ENCODE results near the gene NME7.

NME7 gene

DNA sequence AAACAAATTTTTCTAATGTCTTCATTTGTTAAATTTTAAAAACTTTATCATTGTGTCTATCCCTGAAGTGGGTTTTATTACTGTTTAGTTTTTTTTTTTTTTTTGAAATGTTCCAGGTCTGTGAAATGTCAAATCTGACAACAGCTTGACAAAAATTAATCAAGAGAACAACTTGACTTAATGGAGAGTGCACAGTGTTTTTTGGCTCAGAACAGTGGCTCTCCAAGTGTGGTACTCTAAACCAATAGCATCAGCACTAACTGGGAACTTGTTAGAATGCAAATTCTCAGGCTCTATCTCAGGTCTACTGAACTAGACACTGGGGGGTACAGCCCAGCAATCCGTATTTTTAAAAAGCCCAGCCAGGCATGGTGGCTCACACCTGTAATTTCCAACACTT, 211.9 kb downstream of the NME7 start:
- Histone ChIP-seq H3K27me3 (ENCODE audit: insufficient read depth, low read depth, severe bottlenecking) (no peaks in the 10 kb centered on the region), H3K9me3 (ENCODE audit: severe bottlenecking) (no peaks in the 10 kb centered on the region), H3K36me3 (no peaks in the 10 kb centered on the region), H3K27ac (no peak overlapping the region), H3K4me3 (ENCODE audit: low read depth, low read length) (no peak overlapping the region)
- DNase-seq = no peak
- TF ChIP-seq, protein P1, sequence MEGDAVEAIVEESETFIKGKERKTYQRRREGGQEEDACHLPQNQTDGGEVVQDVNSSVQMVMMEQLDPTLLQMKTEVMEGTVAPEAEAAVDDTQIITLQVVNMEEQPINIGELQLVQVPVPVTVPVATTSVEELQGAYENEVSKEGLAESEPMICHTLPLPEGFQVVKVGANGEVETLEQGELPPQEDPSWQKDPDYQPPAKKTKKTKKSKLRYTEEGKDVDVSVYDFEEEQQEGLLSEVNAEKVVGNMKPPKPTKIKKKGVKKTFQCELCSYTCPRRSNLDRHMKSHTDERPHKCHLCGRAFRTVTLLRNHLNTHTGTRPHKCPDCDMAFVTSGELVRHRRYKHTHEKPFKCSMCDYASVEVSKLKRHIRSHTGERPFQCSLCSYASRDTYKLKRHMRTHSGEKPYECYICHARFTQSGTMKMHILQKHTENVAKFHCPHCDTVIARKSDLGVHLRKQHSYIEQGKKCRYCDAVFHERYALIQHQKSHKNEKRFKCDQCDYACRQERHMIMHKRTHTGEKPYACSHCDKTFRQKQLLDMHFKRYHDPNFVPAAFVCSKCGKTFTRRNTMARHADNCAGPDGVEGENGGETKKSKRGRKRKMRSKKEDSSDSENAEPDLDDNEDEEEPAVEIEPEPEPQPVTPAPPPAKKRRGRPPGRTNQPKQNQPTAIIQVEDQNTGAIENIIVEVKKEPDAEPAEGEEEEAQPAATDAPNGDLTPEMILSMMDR (IDR thresholded peaks at IDR 0.05; ENCODE audit: low read depth, low read length) = no peak

DNA sequence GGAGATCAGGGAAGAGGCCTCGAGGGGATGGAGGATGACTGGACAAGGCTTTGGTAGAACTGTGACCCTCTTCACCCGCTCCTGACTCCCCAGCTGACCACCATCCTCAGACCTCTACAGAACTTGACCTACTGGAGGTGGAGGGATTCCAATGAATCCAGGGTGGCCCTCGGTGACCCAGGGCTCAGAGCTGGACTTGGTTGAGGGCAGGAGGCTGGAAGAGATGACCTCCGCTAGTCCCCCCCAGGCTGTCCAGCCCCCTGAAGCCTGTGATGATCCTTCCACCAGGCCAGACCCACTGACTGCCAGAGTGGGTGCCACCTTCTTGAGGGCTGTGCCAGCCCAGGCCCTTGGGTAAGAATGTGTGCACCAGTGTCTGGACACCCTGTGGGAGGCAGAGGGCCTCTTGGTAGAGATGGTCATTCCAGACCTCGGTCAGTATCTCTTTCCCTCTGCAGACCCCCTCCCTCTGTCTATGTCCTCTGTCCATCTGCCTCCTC, 216.2 kb downstream of the NME7 start:
- no peak for DNase-seq
- Histone ChIP-seq H3K9me3 (ENCODE audit: severe bottlenecking) (no peaks in the 10 kb centered on the region), H3K4me3 (ENCODE audit: low read depth, low read length) (no peak overlapping the region), H3K36me3 (no peaks in the 10 kb centered on the region), H3K27ac (no peak overlapping the region), H3K27me3 (ENCODE audit: insufficient read depth, low read depth, severe bottlenecking) (no peaks in the 10 kb centered on the region)
- TF ChIP-seq, protein P1 (IDR thresholded peaks at IDR 0.05; ENCODE audit: low read depth, low read length) = no peak

DNA sequence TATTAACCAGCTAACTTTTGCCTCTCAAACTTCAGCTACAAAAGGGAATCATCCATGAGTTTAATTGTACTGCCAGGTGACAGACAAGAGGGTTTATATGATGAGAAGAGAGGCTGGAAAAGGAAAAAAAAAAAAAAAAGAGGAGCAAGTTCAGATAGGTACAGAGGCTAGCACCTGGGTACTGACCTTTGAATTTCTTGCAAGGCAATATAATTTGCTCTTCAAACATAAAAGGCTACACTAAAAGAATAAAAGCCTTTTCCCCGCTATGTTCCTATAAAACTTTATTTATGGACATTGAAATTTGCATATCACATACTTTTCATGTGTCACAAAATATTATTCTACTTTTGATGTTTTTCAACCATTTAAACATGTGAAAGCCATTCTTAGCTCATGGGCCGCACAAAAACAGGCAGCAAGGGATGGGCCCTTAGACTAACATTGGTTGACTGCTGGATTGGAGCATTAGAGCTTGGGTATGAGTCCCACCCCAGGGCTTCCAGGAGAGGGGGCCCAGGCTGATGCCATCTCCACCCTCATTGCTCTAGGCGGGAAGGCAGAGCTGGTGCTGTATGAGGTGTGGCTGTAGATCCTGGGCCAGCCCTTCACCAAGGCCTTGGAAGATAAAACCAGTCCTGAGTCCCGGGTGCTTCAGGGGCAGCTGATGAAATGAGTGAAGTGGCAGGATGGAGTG, 216.8 kb downstream of the NME7 start:
- H3K9me3 ChIP-seq (ENCODE audit: severe bottlenecking) = no peaks in the 10 kb centered on the region
- no peaks in the 10 kb centered on the region for H3K36me3 ChIP-seq
- DNase-seq = no peak
- H3K4me3 ChIP-seq (ENCODE audit: low read depth, low read length) = no peak overlapping the region
- H3K27me3 ChIP-seq (ENCODE audit: insufficient read depth, low read depth, severe bottlenecking) = no peaks in the 10 kb centered on the region
- H3K27ac ChIP-seq = no peak overlapping the region
- TF ChIP-seq, protein P1 (IDR thresholded peaks at IDR 0.05; ENCODE audit: low read depth, low read length) = no peak

DNA sequence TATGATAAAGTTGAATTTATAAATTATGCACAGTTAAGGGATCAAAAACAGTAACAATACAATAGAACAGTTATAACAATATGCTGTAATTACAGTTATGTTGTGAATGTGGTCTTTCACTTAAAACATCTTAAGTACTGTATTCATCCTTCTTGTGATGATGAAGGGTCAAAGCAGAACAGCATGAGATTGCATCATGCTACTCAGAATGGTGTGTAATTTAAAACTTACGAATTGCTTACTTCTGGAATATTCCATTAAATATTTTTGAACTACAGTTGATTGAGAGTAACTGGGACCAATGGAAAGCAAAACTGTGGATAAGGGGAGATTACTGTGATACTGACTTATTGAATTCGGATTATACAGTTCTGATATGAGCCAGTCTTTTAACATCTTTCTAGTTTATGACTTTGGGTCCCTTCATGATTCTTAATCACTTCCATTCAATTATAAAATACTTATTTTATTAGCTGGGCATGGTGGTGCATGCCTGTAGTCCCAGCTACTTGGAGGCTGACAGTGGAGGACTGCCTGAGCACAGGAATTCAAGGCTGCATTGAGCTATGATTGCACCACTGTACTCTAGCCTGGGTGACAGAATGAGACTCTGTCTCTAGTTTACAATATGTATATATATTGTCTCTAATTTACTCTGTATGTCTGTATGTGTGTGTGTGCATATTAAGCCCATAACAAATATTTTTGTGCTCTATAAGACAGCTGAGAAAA, 217.9 kb downstream of the NME7 start:
- TF ChIP-seq, protein P1 (IDR thresholded peaks at IDR 0.05; ENCODE audit: low read depth, low read length) = no peak
- Histone ChIP-seq H3K4me3 (ENCODE audit: low read depth, low read length) (no peak overlapping the region), H3K9me3 (ENCODE audit: severe bottlenecking) (no peaks in the 10 kb centered on the region), H3K36me3 (no peaks in the 10 kb centered on the region), H3K27me3 (ENCODE audit: insufficient read depth, low read depth, severe bottlenecking) (no peaks in the 10 kb centered on the region), H3K27ac (no peak overlapping the region)
- no peak for DNase-seq

DNA sequence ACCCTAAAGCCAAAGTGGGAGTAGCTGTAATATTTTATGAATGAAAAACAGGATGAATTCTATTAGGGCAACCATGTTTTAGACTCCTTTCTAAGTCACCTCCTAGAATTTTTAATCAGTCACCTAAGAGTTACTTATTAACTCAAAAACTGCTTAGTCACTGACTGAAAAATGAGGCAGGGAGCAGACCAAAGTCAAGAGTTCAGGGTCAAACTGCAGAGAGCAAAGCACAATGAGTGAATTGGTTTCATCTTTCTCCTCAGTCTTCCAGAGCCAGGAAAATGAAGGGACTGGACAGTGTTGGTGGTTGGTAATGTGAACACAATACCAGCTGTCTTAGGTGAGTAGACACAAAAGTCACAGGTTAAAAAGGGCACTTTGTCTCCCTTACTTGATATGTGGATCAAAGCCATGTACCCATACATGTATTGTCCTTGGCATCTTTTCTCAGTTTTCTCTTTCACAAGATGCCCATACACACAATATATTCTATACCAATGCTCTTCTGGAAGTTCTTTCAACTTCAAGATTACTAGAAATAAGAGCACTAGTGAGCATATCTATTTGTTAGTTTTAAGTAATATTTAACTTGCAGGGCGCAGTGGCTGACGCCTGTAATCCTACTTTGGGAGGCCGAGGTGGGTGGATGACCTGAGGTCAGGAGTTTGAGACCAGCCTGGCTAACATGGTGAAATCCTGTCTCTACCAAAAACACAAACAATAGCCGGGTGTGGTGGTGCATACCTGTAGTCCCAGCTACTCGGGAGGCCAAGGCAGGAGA, 218.9 kb downstream of the NME7 start:
- Histone ChIP-seq H3K27ac (no peak overlapping the region), H3K27me3 (ENCODE audit: insufficient read depth, low read depth, severe bottlenecking) (no peaks in the 10 kb centered on the region), H3K4me3 (ENCODE audit: low read depth, low read length) (no peak overlapping the region), H3K36me3 (no peaks in the 10 kb centered on the region), H3K9me3 (ENCODE audit: severe bottlenecking) (no peaks in the 10 kb centered on the region)
- TF ChIP-seq, protein P1 (IDR thresholded peaks at IDR 0.05; ENCODE audit: low read depth, low read length) = no peak
- no peak for DNase-seq
